ENCODE measurements around the gene TMEM178B. TPM values are rescaled to one million over a fixed set of nuclear protein-coding genes. Genes with fewer than 3 reads are reported as not detected.

Gene TMEM178B
- total and polyA plus RNA-seq, 2 of the 4 experiments (the other 2 are of a cell fraction) = under 0.01 to 0.05 TPM

DNA sequence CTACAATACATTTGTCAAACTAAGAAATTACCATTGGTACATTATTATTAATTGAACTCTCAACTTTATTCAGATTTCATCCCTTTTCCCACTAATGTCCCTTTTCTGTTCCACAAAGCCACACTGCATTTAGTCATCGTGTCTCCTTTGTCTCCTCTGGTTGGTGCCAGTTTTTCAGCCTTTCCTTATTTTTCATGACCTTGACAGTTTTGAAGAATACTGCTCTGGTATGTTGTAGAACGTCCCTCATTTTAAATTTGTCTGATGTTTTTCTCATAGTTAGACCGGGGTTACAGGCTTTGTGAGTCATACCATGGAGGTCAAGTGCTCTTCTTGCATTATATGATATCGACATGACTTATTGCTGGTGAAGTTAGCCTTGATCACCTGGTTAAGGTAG lies 304.0 kb downstream of the TMEM178B start:
- no peaks in the 10 kb centered on the region for H3K27me3 ChIP-seq (ENCODE audit: control insufficient read depth, insufficient read depth, low read length)
- CTCF ChIA-PET = no interaction called here
- no peak overlapping the region for H2AK5ac ChIP-seq (ENCODE audit: low read depth, low read length)
- no peak overlapping the region for H2BK120ac ChIP-seq (ENCODE audit: low read depth, low read length)
- H3K4me2 ChIP-seq (ENCODE audit: low read depth, low read length) = no peak overlapping the region
- no peak overlapping the region for H2AK9ac ChIP-seq (replicated peaks; ENCODE audit: low read depth, low read length, poor library complexity)
- H3K18ac ChIP-seq (ENCODE audit: low read depth, low read length) = no peak overlapping the region
- H4K91ac ChIP-seq (ENCODE audit: insufficient read depth, low read depth, low read length) = no peak overlapping the region
- WGBS, 2 experiments (ENCODE audit: extremely low coverage in 2 of 2, insufficient read length in 1 of 2) = no CpG with 5 or more reads among the region's 4 CpGs
- no peak overlapping the region for H3K4me3 ChIP-seq (ENCODE audit: insufficient read depth, low read depth, low read length)
- H2AFZ ChIP-seq (replicated peaks; ENCODE audit: low read length, poor library complexity) = no peak overlapping the region
- TF ChIP-seq NFE2L2 (IDR thresholded peaks at IDR 0.05; ENCODE audit: low read depth, low read length) (no peak), CHD1 (IDR thresholded peaks at IDR 0.05; ENCODE audit: low read depth, low read length) (no peak), BHLHE40 (IDR thresholded peaks at IDR 0.05; ENCODE audit: low read depth, low read length) (no peak), SMC3 (IDR thresholded peaks at IDR 0.05; ENCODE audit: low read depth, low read length) (no peak), POLR2A (IDR thresholded peaks at IDR 0.05; ENCODE audit: low read depth, low read length) (no peak), RAD21 (IDR thresholded peaks at IDR 0.05; ENCODE audit: low read length) (no peak), MAFK (IDR thresholded peaks at IDR 0.05; ENCODE audit: low read depth, low read length) (no peak), FOS (IDR thresholded peaks at IDR 0.05; ENCODE audit: low read depth, low read length) (no peak), MAZ (IDR thresholded peaks at IDR 0.05; ENCODE audit: borderline replicate concordance, low read depth, low read length) (no peak), MXI1 (IDR thresholded peaks at IDR 0.05; ENCODE audit: borderline replicate concordance, low read depth, low read length) (no peak), CEBPB (IDR thresholded peaks at IDR 0.05; ENCODE audit: low read depth, low read length) (no peak), RCOR1 (IDR thresholded peaks at IDR 0.05; ENCODE audit: insufficient replicate concordance, low read length) (no peak), RFX5 (IDR thresholded peaks at IDR 0.05; ENCODE audit: low read depth, low read length) (no peak)
- TF ChIP-seq, protein P1, sequence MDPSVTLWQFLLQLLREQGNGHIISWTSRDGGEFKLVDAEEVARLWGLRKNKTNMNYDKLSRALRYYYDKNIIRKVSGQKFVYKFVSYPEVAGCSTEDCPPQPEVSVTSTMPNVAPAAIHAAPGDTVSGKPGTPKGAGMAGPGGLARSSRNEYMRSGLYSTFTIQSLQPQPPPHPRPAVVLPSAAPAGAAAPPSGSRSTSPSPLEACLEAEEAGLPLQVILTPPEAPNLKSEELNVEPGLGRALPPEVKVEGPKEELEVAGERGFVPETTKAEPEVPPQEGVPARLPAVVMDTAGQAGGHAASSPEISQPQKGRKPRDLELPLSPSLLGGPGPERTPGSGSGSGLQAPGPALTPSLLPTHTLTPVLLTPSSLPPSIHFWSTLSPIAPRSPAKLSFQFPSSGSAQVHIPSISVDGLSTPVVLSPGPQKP (IDR thresholded peaks at IDR 0.05; ENCODE audit: borderline replicate concordance, low read depth, low read length) = no peak
- TF ChIP-seq, protein P2, sequence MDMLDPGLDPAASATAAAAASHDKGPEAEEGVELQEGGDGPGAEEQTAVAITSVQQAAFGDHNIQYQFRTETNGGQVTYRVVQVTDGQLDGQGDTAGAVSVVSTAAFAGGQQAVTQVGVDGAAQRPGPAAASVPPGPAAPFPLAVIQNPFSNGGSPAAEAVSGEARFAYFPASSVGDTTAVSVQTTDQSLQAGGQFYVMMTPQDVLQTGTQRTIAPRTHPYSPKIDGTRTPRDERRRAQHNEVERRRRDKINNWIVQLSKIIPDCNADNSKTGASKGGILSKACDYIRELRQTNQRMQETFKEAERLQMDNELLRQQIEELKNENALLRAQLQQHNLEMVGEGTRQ (IDR thresholded peaks at IDR 0.05; ENCODE audit: low read depth, low read length) = no peak
- TF ChIP-seq, protein P3, sequence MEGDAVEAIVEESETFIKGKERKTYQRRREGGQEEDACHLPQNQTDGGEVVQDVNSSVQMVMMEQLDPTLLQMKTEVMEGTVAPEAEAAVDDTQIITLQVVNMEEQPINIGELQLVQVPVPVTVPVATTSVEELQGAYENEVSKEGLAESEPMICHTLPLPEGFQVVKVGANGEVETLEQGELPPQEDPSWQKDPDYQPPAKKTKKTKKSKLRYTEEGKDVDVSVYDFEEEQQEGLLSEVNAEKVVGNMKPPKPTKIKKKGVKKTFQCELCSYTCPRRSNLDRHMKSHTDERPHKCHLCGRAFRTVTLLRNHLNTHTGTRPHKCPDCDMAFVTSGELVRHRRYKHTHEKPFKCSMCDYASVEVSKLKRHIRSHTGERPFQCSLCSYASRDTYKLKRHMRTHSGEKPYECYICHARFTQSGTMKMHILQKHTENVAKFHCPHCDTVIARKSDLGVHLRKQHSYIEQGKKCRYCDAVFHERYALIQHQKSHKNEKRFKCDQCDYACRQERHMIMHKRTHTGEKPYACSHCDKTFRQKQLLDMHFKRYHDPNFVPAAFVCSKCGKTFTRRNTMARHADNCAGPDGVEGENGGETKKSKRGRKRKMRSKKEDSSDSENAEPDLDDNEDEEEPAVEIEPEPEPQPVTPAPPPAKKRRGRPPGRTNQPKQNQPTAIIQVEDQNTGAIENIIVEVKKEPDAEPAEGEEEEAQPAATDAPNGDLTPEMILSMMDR (conservative IDR thresholded peaks at IDR 0.05; ENCODE audit: low read depth, low read length) = no peak
- H3K9ac ChIP-seq (ENCODE audit: low read depth, low read length) = no peak overlapping the region
- BruUV-seq (replicated peaks) = no TSS peak
- H3K4me1 ChIP-seq (ENCODE audit: control insufficient read depth, insufficient read depth, low read length) = no peaks in the 10 kb centered on the region
- H4K20me1 ChIP-seq (ENCODE audit: insufficient read depth, low read length) = no peaks in the 10 kb centered on the region
- no peak overlapping the region for H3K4ac ChIP-seq (ENCODE audit: low read depth, low read length)
- dilution Hi-C loops (cut with HindIII; ENCODE audit: low sequenced_read_pairs, unreplicated experiment) = no loop called here
- no peak overlapping the region for H3K27ac ChIP-seq (ENCODE audit: insufficient read depth, low read length)
- no peaks in the 10 kb centered on the region for H3K9me1 ChIP-seq (ENCODE audit: insufficient read depth, low read length)
- no peak overlapping the region for H3K56ac ChIP-seq (ENCODE audit: extremely low read depth, insufficient read depth, low read length)
- in situ Hi-C loops (cut with MboI; ENCODE audit: low sequenced_read_pairs) = no loop called here
- H2BK15ac ChIP-seq (ENCODE audit: low read depth, low read length) = no peak overlapping the region
- H3K14ac ChIP-seq (replicated peaks; ENCODE audit: low read depth, low read length) = no peak overlapping the region
- no peak overlapping the region for H2BK20ac ChIP-seq (ENCODE audit: low read depth, low read length)
- intact Hi-C loops (cut with micrococcal nuclease) = no loop called here
- H3K9me3 ChIP-seq (ENCODE audit: control insufficient read depth, insufficient read depth, low read length) = peaks cover 3% of the 10 kb centered on the region; the same call in 1 of the 2 replicates
- no peak overlapping the region for H4K8ac ChIP-seq (ENCODE audit: low read depth in 2 of 2, low read length in 2 of 2)
- H4K5ac ChIP-seq (ENCODE audit: low read depth, low read length) = no peak overlapping the region
- DNase-seq (no peak), ATAC-seq (ENCODE audit: low read depth) (no peak)
- no peaks in the 10 kb centered on the region for H3K36me3 ChIP-seq (ENCODE audit: control insufficient read depth, insufficient read depth, low read length)
- POLR2A ChIA-PET (ENCODE audit: unreplicated experiment) = no interaction called here
- H3K79me1 ChIP-seq (ENCODE audit: low read depth in 1 of 2, low read length in 2 of 2) = no peaks in the 10 kb centered on the region
- H2BK5ac ChIP-seq (ENCODE audit: low read depth, low read length, poor library complexity, severe bottlenecking) = no peak overlapping the region
- H3K23ac ChIP-seq (ENCODE audit: low read depth, low read length) = no peak overlapping the region

Data from IMR-90 (cell line).